Stomach smooth muscle (tissue), 2 donors: ENCODE results near the gene DHX30.
"Not testable (repeated sequence)": the region's sequence is repeated elsewhere in the genome, so short reads cannot be mapped to it uniquely, and the experiment has no call there.

Experiments used
- H3K27ac ChIP-seq: one replicate; pipeline ENCODE4 v1.7.0; 2013; ENCODE audit warnings: mild to moderate bottlenecking, low read length, inconsistent platforms
- H3K27me3 ChIP-seq, 2 donors: one replicate each; pipeline ENCODE4 v1.7.0; 2013; ENCODE audit warnings: low read length in 2 of 2; ENCODE audit not compliant: insufficient read depth in 2 of 2, control insufficient read depth in 1 of 2
- H3K36me3 ChIP-seq, 2 donors: one replicate each; pipeline ENCODE4 v1.7.0; 2013; ENCODE audit warnings: low read length in 2 of 2; ENCODE audit not compliant: control insufficient read depth in 2 of 2, insufficient read depth in 2 of 2
- H3K4me1 ChIP-seq: one replicate; pipeline ENCODE4 v1.7.0; 2013; ENCODE audit warnings: low read length; ENCODE audit not compliant: control insufficient read depth, insufficient read depth
- H3K4me3 ChIP-seq, 2 donors: one replicate each; pipeline ENCODE4 v1.7.0; 2013; ENCODE audit warnings: low read length in 2 of 2
- H3K9ac ChIP-seq, 2 donors: one replicate each; pipeline ENCODE4 v1.7.0; 2013; ENCODE audit warnings: low read length in 2 of 2, mild to moderate bottlenecking in 1 of 2
- H3K9me3 ChIP-seq, 2 donors: one replicate each; pipeline ENCODE4 v1.7.0; 2013; ENCODE audit warnings: low read length in 2 of 2; ENCODE audit not compliant: control insufficient read depth in 2 of 2
- donor health status: healthy.
- donor health status: Pancreatic carcinoma.

The DHX30 gene

DNA sequence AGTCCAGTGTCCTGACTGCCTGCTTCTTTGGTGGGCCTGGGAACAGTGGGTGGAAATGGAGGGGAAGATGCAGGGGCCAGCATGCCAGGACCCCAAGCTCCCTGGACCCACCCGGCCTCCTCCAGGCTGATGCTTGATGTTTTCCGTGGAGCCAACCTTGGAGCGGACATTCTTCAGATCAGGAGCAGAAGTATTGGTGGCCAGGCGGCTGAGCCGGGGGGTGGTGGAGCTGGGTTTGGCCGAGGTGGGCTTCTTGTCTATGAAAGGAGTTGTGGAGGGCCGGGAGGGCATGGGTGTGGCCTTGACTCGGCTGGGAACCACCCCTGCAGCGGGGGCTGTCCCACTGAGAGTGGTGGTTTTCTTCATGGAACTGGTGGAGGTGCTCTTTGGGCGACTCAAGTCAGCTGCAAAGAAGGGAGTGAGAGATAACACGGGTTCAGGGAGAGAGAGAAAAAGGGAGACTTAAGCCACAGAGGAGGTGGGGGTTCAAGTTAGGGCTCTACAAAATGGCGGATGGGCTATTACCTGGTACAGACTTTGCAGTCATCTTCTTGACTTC is 67.8 kb downstream of the DHX30 start:
- Histone ChIP-seq H3K36me3 (peaks cover 67 to 70% of the 10 kb centered on the region in 2 donors), H3K27ac (no peak overlapping the region), H3K4me3 (no peak overlapping the region), H3K9ac (no peak overlapping the region), H3K27me3 (no peaks in the 10 kb centered on the region), H3K4me1 (no peaks in the 10 kb centered on the region), H3K9me3 (no peaks in the 10 kb centered on the region)

- Histone ChIP-seq H3K4me1 (no peaks in the 10 kb centered on the region), H3K9me3 (no peaks in the 10 kb centered on the region), H3K9ac (no peak overlapping the region), H3K27ac (no peak overlapping the region), H3K4me3 (no peak overlapping the region), H3K27me3 (no peaks in the 10 kb centered on the region), H3K36me3 (peaks cover 67 to 68% of the 10 kb centered on the region in 2 donors)
These were observed 68.5 kb downstream of the DHX30 start for GRCh38 chr3:47871389-47871788.

DNA sequence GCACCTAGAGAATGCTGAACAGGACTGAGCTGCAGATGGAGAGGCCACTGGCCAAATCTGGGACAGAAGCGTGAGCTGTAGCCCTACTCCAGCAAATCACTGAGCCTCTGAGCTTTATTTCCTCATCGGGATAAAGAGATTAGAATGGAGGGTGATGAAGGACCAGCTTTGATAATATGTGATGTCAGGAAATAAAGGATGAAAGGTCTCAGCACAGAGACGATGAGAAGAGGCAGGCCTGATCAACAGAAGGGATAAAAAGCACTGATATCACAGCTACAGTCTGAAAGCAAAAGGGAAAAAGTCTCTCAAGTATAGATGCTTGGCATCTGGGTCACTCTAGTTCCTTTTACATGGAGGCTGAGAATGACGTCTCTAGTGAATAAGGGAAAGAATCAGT is 70.0 kb downstream of the DHX30 start:
- Histone ChIP-seq H3K27ac (no peak overlapping the region), H3K9me3 (no peaks in the 10 kb centered on the region), H3K36me3 (peaks cover 55 to 59% of the 10 kb centered on the region in 2 donors), H3K4me3 (no peak overlapping the region), H3K9ac (no peak overlapping the region), H3K4me1 (no peaks in the 10 kb centered on the region), H3K27me3 (no peaks in the 10 kb centered on the region)

GRCh38 chr3:47874438-47874837 is 71.5 kb downstream of the DHX30 start:
- Histone ChIP-seq H3K36me3 (peaks cover 40 to 44% of the 10 kb centered on the region in 2 donors), H3K9ac (no peak overlapping the region), H3K4me1 (no peaks in the 10 kb centered on the region), H3K9me3 (no peaks in the 10 kb centered on the region), H3K4me3 (no peak overlapping the region), H3K27me3 (no peaks in the 10 kb centered on the region), H3K27ac (no peak overlapping the region)

- no peak overlapping the region for H3K9ac ChIP-seq
- H3K36me3 ChIP-seq = peaks cover 35 to 39% of the 10 kb centered on the region in 2 donors
- H3K4me1 ChIP-seq = no peaks in the 10 kb centered on the region
- H3K4me3 ChIP-seq = no peak overlapping the region
- H3K9me3 ChIP-seq = no peaks in the 10 kb centered on the region
- H3K27me3 ChIP-seq = no peaks in the 10 kb centered on the region
- H3K27ac ChIP-seq = no peak overlapping the region
These were observed 72.0 kb downstream of the DHX30 start for GRCh38 chr3:47874913-47875312.

- Histone ChIP-seq H3K9me3 (no peaks in the 10 kb centered on the region), H3K27me3 (no peaks in the 10 kb centered on the region), H3K4me1 (no peaks in the 10 kb centered on the region), H3K27ac (no peak overlapping the region), H3K9ac (no peak overlapping the region), H3K36me3 (peaks cover 14 to 21% of the 10 kb centered on the region in 2 donors), H3K4me3 (no peak overlapping the region)
These were observed 74.4 kb downstream of the DHX30 start for GRCh38 chr3:47877290-47877689.

GRCh38 chr3:47877719-47878118 is 74.8 kb downstream of the DHX30 start:
- H3K4me3 ChIP-seq = no peak overlapping the region
- no peak overlapping the region for H3K27ac ChIP-seq
- no peak overlapping the region for H3K9ac ChIP-seq
- H3K9me3 ChIP-seq = no peaks in the 10 kb centered on the region
- peaks cover 10 to 20% of the 10 kb centered on the region in 2 donors for H3K36me3 ChIP-seq
- H3K27me3 ChIP-seq = no peaks in the 10 kb centered on the region
- H3K4me1 ChIP-seq = no peaks in the 10 kb centered on the region

GRCh38 chr3:47882338-47882737 is 79.4 kb downstream of the DHX30 start:
- H3K4me1 ChIP-seq = no peaks in the 10 kb centered on the region
- no peak overlapping the region for H3K4me3 ChIP-seq
- no peak overlapping the region for H3K27ac ChIP-seq
- H3K9ac ChIP-seq = no peak overlapping the region
- no peaks in the 10 kb centered on the region for H3K27me3 ChIP-seq
- H3K36me3 ChIP-seq = peaks cover 8% of the 10 kb centered on the region in 2 donors
- H3K9me3 ChIP-seq = no peaks in the 10 kb centered on the region

- H3K9me3 ChIP-seq = no peaks in the 10 kb centered on the region
- no peak overlapping the region for H3K4me3 ChIP-seq
- H3K27ac ChIP-seq = no peak overlapping the region
- H3K27me3 ChIP-seq = no peaks in the 10 kb centered on the region
- peaks cover 4 to 8% of the 10 kb centered on the region in 2 donors for H3K36me3 ChIP-seq
- peaks cover 2% of the 10 kb centered on the region for H3K4me1 ChIP-seq
- H3K9ac ChIP-seq = no peak overlapping the region
These were observed 81.7 kb downstream of the DHX30 start for GRCh38 chr3:47884603-47885002.

DNA sequence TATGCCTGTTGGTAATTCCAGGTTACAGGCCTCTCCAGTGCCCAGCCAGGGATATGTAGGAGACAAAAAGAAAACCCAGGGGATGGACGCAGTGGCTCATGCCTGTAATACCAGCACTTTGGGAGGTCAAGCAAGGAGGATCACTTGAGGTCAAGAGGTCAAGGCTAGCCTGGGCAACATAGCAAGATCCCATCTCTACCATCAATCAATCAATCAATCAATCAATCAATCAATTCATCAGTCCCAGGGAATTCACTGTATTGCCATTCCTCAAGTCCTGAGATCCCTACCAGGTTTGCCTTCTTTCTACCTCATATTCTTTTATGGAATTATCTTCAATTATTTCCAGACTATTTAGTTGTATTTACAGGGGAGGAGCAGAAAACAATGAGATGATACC is 82.2 kb downstream of the DHX30 start:
- Histone ChIP-seq H3K4me3 (no peak overlapping the region), H3K9ac (no peak overlapping the region), H3K27ac (no peak overlapping the region), H3K36me3 (peaks cover 4 to 8% of the 10 kb centered on the region in 2 donors), H3K4me1 (peaks cover 5% of the 10 kb centered on the region), H3K27me3 (no peaks in the 10 kb centered on the region), H3K9me3 (no peaks in the 10 kb centered on the region)

DNA sequence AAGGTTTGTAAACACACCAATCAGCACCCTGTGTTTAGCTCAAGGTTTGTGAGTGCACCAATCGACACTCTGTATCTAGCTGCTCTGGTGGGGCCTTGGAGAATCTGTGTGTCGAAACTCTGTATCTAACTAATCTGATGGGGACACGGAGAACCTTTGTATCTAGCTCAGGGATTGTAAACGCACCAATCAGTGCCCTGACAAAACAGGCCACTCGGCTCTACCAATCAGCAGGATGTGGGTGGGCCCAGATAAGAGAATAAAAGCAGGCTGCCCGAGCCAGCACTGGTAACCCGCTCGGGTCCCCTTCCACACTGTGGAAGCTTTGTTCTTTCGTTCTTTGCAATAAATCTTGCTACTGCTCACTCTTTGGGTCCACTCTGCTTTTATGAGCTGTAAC is 85.1 kb downstream of the DHX30 start:
- Histone ChIP-seq H3K4me1 (peaks cover 21% of the 10 kb centered on the region), H3K36me3 (peaks cover 8 to 18% of the 10 kb centered on the region in 2 donors)
- not testable (repeated sequence) for H3K27me3 ChIP-seq, H3K9me3 ChIP-seq, H3K9ac ChIP-seq, H3K4me3 ChIP-seq, H3K27ac ChIP-seq
